Neural cell (in vitro differentiated cells): ENCODE measurements around the gene PCYT2. TPM values are rescaled to one million over a fixed set of nuclear protein-coding genes. Genes with fewer than 3 reads are reported as not detected.

Experiments used
- H2AFZ ChIP-seq: fragments of 200-600, 300-800 bp; sonication (generic), shearing (Covaris generic); 2 replicates; pipeline ENCODE4 v1.6.0; 2014; ENCODE audit warnings: low read depth, mild to moderate bottlenecking, antibody characterized with exemption, low read length, moderate library complexity
- H3F3A ChIP-seq: fragments of 200-600 bp; shearing (Covaris generic); 2 replicates; pipeline ENCODE4 v1.6.1; 2016; ENCODE audit warnings: mild to moderate bottlenecking, moderate library complexity, mixed read lengths, antibody characterized with exemption, low read length; ENCODE audit not compliant: insufficient read depth, poor library complexity, severe bottlenecking
- H3K27ac ChIP-seq: fragments of 200-600, 300-800 bp; sonication (generic), shearing (Covaris generic); 2 replicates; pipeline ENCODE4 v1.5.1; 2014; ENCODE audit warnings: mild to moderate bottlenecking, low read length, moderate library complexity
- H3K27me3 ChIP-seq: fragments of 300-800, 200-600 bp; sonication (generic), shearing (Covaris generic); 2 replicates; pipeline ENCODE4 v1.6.0; 2014; ENCODE audit warnings: mild to moderate bottlenecking, low read depth, low read length, moderate library complexity; ENCODE audit not compliant: insufficient read depth
- H3K36me3 ChIP-seq: fragments of 300-800, 200-600 bp; sonication (generic), shearing (Covaris generic); 2 replicates; pipeline ENCODE4 v1.5.1; 2014; ENCODE audit warnings: mild to moderate bottlenecking, antibody characterized with exemption, low read length, moderate library complexity; ENCODE audit not compliant: insufficient read depth
- H3K4me2 ChIP-seq: fragments of 300-800, 200-600 bp; sonication (generic), shearing (Covaris generic); 2 replicates; pipeline ENCODE4 v1.6.0; 2014; ENCODE audit warnings: mild to moderate bottlenecking, low read length
- H3K4me3 ChIP-seq: fragments of 300-800, 200-600 bp; sonication (generic), shearing (Covaris generic); 2 replicates; pipeline ENCODE4 v1.5.1; 2014; ENCODE audit warnings: mild to moderate bottlenecking, low read length, moderate library complexity
- H3K79me2 ChIP-seq: fragments of 200-600 bp; shearing (Covaris generic); replicated peaks from 2 replicates; pipeline ENCODE4 v1.6.0; 2014; ENCODE audit warnings: mild to moderate bottlenecking, low read length, moderate library complexity; ENCODE audit not compliant: insufficient read depth
- H3K9ac ChIP-seq: fragments of 300-800, 200-600 bp; sonication (generic), shearing (Covaris generic); 2 replicates; pipeline ENCODE4 v1.6.1; 2016; ENCODE audit warnings: mild to moderate bottlenecking, low read length, mixed read lengths
- H3K9me2 ChIP-seq: fragments of 200-600 bp; shearing (Covaris generic); 2 replicates; pipeline ENCODE4 v1.6.1; 2016; ENCODE audit warnings: mild to moderate bottlenecking, low read length, mixed read lengths; ENCODE audit not compliant: insufficient read depth
- H3K9me3 ChIP-seq: fragments of 200-600, 300-800 bp; sonication (generic), shearing (Covaris generic); 2 replicates; pipeline ENCODE4 v1.6.1; 2016; ENCODE audit warnings: mild to moderate bottlenecking, mixed run types, low read length, moderate library complexity, mixed read lengths
- H4K20me1 ChIP-seq: fragments of 200-600 bp; shearing (Covaris generic); 2 replicates; pipeline ENCODE4 v1.6.1; 2016; ENCODE audit warnings: mild to moderate bottlenecking, mixed run types; ENCODE audit not compliant: insufficient read depth
- EP300 ChIP-seq: fragments of 450-650 bp; conservative IDR thresholded peaks from 2 replicates; pipeline ENCODE4 v1.6.1; 2014; ENCODE audit warnings: antibody characterized with exemption, mild to moderate bottlenecking, moderate library complexity; ENCODE audit not compliant: poor library complexity, severe bottlenecking
- EZH2 ChIP-seq: fragments of 200-600, 300-800 bp; shearing (Covaris generic), sonication (generic); IDR thresholded peaks from 2 replicates; pipeline ENCODE4 v1.6.1; 2014; ENCODE audit warnings: antibody characterized with exemption, low read length, borderline replicate concordance, mild to moderate bottlenecking; ENCODE audit not compliant: insufficient read depth, poor library complexity, severe bottlenecking
- MXI1 ChIP-seq: fragments of 450-650 bp; conservative IDR thresholded peaks from 2 replicates; pipeline ENCODE4 v1.6.1; 2014; ENCODE audit warnings: antibody characterized with exemption, mild to moderate bottlenecking; ENCODE audit not compliant: poor library complexity, severe bottlenecking
- POLR2AphosphoS5 ChIP-seq: IDR thresholded peaks from 2 replicates; pipeline ENCODE4 v1.6.1; 2012
- RAD21 ChIP-seq: fragments of 450-650 bp; conservative IDR thresholded peaks from 2 replicates; pipeline ENCODE4 v1.6.1; 2014; ENCODE audit warnings: antibody characterized with exemption, mild to moderate bottlenecking, moderate library complexity
- SMC3 ChIP-seq: fragments of 450-650 bp; conservative IDR thresholded peaks from 2 replicates; pipeline ENCODE4 v1.6.1; 2014; ENCODE audit warnings: antibody characterized with exemption, mild to moderate bottlenecking, moderate library complexity; ENCODE audit not compliant: poor library complexity
- TAF1 ChIP-seq: IDR thresholded peaks from 2 replicates; pipeline ENCODE4 v1.6.1; 2012; ENCODE audit warnings: low read depth
- polyA plus RNA-seq: library from polyadenylated mRNA; depleted of rRNA; stranded (reverse); fragments of >200 nt; gene quantifications from 2 replicates; pipeline ENCODE4 v1.2.3, GENCODE V29; 2014
- TF ChIP-seq, protein P1 (sequence below): fragments of 450-650 bp; IDR thresholded peaks from 2 replicates; pipeline ENCODE4 v1.5.1; 2014; ENCODE audit warnings: antibody characterized with exemption, mild to moderate bottlenecking, moderate library complexity; ENCODE audit not compliant: poor library complexity, severe bottlenecking
- TF ChIP-seq, protein P2 (sequence below): IDR thresholded peaks from 2 replicates; pipeline ENCODE4 v1.6.1; 2012; ENCODE audit warnings: borderline replicate concordance

PCYT2 gene
- polyA plus RNA-seq, 1 donor from 2014 or later: 35.3 TPM

DNA sequence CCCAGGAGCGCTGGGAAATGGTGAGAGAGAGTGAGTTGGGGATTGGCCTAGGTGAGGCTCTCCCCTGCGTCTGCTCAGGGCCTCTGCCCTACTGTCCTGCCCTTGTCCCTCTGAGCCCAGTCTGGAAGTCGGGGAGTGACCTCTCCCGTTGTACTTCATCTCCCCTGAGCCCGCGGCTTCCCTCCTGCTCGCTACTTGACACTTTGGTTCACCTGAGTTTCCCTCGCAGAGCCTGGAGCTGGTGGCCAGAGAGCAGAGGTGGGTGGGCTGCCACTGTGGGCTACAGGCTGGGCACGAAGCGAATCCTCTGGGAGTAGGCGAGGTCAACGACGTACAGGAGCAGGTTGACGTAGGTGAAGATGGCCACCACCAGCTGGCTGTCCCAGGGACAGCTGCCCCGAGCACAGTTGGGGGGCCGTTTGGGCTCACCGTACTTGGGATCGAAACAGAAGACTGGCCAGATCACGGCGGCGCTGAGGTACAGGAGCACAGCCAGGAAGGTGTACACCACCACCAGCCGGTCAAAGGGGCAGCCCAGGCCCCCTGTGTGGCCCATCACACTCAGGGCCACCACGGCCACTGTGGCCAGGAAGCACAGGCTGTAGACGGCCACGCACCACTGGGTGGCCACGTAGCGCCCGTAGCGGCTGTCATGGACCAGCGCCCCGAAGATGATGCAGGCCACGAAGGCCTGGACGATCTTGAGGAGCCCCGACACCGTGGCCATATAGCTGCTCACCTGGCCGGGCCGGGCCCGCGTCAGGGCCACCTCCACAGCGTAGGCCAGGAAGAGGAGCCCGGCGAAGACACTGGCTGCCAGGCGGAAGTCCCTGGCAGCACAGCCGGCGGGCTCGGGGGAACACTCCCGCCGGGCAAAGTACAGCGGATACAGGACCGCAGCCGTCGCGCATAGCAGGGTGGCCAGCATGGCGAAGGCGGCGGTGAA lies 29.6 kb upstream of the PCYT2 start:
- no peak overlapping the region for H3K4me2 ChIP-seq
- H4K20me1 ChIP-seq: no peaks in the 10 kb centered on the region
- peak overlapping the region; percentile 4 for H2AFZ ChIP-seq
- no peaks in the 10 kb centered on the region for H3F3A ChIP-seq
- TF ChIP-seq TAF1: no peak
- TF ChIP-seq, protein P1, sequence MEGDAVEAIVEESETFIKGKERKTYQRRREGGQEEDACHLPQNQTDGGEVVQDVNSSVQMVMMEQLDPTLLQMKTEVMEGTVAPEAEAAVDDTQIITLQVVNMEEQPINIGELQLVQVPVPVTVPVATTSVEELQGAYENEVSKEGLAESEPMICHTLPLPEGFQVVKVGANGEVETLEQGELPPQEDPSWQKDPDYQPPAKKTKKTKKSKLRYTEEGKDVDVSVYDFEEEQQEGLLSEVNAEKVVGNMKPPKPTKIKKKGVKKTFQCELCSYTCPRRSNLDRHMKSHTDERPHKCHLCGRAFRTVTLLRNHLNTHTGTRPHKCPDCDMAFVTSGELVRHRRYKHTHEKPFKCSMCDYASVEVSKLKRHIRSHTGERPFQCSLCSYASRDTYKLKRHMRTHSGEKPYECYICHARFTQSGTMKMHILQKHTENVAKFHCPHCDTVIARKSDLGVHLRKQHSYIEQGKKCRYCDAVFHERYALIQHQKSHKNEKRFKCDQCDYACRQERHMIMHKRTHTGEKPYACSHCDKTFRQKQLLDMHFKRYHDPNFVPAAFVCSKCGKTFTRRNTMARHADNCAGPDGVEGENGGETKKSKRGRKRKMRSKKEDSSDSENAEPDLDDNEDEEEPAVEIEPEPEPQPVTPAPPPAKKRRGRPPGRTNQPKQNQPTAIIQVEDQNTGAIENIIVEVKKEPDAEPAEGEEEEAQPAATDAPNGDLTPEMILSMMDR: no peak
- TF ChIP-seq SMC3: no peak
- TF ChIP-seq EZH2: no peak
- no peak for TF ChIP-seq EP300
- H3K27ac ChIP-seq: peak overlapping the region; percentile 73
- no peaks in the 10 kb centered on the region for H3K9me2 ChIP-seq
- H3K9ac ChIP-seq: peak overlapping the region; percentile 66
- H3K9me3 ChIP-seq: no peaks in the 10 kb centered on the region
- H3K79me2 ChIP-seq: no peaks in the 10 kb centered on the region
- H3K4me3 ChIP-seq: peak overlapping the region; percentile 55
- H3K27me3 ChIP-seq: no peaks in the 10 kb centered on the region
- H3K36me3 ChIP-seq: no peaks in the 10 kb centered on the region

DNA sequence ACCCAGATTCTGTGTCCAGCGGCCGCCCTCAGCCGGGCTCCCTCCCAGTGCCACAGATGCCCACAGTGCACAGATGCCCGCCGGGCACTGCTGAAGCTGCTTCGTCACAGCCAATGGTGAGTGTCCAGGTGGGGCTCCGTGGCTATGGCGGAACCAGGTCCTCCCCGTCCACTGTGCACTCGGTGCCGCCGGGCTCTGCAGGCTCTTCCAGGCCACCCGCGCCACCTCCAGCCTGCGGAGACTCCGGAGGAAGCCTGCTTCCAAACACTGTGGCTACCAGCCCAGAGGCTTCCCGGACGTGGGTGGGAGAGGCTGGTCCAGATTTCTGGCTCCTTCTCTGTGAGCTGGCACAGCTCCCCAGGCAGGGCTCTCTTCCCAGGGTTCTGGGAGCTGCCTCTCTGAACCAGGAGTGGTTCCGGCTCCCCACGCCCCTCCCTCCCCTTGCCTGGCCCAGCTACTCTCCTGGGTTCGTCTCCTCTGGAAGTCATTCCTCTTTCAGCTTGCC lies 28.7 kb upstream of the PCYT2 start:
- no peak overlapping the region for H2AFZ ChIP-seq
- H3K9ac ChIP-seq: no peak overlapping the region
- no peaks in the 10 kb centered on the region for H3K36me3 ChIP-seq

More for the DNA sequence above, 28.7 kb upstream of the PCYT2 start:
- Histone ChIP-seq H3K79me2 (no peaks in the 10 kb centered on the region), H3F3A (no peaks in the 10 kb centered on the region), H3K4me3 (no peak overlapping the region), H3K4me2 (no peak overlapping the region), H3K9me3 (no peaks in the 10 kb centered on the region), H3K9me2 (no peaks in the 10 kb centered on the region), H3K27ac (no peak overlapping the region), H4K20me1 (no peaks in the 10 kb centered on the region), H3K27me3 (no peaks in the 10 kb centered on the region)
- TF ChIP-seq RAD21 (no peak), TAF1 (no peak), EP300 (no peak), MXI1 (no peak), POLR2AphosphoS5 (no peak), SMC3 (no peak), EZH2 (no peak)
- TF ChIP-seq, protein P2, sequence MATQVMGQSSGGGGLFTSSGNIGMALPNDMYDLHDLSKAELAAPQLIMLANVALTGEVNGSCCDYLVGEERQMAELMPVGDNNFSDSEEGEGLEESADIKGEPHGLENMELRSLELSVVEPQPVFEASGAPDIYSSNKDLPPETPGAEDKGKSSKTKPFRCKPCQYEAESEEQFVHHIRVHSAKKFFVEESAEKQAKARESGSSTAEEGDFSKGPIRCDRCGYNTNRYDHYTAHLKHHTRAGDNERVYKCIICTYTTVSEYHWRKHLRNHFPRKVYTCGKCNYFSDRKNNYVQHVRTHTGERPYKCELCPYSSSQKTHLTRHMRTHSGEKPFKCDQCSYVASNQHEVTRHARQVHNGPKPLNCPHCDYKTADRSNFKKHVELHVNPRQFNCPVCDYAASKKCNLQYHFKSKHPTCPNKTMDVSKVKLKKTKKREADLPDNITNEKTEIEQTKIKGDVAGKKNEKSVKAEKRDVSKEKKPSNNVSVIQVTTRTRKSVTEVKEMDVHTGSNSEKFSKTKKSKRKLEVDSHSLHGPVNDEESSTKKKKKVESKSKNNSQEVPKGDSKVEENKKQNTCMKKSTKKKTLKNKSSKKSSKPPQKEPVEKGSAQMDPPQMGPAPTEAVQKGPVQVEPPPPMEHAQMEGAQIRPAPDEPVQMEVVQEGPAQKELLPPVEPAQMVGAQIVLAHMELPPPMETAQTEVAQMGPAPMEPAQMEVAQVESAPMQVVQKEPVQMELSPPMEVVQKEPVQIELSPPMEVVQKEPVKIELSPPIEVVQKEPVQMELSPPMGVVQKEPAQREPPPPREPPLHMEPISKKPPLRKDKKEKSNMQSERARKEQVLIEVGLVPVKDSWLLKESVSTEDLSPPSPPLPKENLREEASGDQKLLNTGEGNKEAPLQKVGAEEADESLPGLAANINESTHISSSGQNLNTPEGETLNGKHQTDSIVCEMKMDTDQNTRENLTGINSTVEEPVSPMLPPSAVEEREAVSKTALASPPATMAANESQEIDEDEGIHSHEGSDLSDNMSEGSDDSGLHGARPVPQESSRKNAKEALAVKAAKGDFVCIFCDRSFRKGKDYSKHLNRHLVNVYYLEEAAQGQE: no peak
- TF ChIP-seq, protein P1: no peak
